GM21515 (cell line): Measurements from ENCODE around the gene RFNG.

Experiments
- ATAC-seq: cut with Tn5 transposase; IDR thresholded peaks from one replicate; pipeline ENCODE4 v1.9.1; 2021; ENCODE audit not compliant: unreplicated experiment

RFNG gene

DNA sequence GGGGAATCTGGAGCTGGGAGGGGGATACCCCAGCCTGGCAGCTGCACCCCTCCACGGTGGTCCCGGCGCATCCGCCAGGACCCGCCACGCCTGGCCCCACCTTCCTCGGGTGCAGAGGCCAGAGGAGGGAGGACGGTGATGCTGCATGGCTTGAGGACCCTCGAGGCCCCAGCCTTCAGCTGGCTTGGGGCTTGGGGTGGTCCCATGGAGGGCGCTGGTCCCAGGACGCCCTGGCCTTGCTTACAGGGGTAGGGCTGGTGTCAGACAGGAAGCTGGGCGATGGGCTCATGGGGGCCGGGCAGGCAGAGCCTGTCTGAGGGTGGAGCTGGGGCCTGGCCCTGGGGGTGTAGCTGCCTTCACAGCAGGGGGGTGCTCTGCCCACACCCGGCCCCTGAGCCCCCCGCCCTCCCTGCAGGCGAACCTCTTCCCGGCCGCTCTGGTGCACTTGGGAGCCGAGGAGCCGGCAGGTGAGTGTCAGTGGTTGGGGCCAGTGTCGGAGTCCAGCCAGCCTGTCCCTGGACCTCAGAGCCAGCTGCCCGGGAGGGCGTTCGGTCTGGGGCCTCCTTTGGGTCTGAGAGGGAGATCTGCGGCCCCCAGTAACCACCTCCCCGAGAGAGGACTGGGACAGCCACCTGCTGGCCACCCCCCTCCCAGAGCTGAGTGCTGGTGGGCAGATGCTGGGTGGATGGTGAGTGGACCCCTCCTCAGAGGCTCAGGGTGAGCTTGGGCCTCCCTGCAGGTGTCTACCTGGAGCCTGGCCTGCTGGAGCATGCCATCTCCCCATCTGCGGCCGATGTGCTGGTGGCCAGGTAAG, 35.3 kb downstream of the RFNG start:
- ATAC-seq: no peak

DNA sequence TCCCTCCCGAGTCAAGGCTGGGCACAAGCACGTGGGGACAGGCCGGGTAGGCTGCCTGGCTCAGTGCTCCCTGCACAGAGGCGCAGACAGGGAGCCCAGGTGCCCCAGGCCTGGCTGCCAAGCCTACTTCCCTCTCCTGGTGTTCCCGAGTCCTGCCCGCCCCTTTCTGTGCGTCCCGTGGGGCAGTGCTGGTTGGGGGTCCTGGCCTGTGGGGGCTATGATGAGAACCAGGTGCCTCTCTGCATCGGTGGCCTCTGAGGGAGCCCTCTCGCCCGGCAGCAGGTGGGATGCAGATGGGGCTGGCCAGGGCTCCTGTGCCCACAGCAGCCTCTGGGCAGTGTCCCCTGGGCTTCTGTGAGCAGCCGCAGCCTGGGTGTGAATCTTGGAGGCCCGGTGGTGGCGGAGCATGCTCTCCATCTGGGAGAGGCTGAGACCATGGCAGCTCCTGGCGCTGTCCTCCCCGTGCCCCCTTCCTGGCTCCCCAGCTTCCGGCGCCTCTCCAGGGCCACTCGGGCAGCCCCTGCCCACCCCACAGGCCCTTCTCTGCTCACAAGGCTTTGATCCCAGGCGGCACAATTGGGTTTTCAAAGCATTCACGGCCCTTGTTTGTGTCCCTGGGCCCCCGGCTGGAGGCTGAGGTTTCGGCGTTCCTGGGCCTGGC, 36.2 kb downstream of the RFNG start:
- no peak for ATAC-seq

DNA sequence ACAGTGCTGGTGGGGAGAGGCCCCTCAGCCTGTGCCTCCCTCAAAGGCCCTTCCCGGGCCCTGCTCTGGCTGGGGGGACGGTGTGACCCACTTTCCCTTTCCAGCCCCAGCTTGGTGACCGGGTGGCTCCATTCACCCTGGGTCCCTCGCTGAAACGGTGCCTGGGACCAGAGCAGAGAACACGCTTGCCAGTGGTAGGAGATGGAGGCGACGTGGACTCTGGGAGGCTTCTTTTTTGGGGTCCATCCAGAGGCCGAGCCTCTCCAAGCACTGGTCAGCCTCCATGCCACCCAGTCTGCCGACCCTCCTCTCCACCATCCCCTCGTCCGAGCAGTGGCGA, 36.7 kb downstream of the RFNG start:
- ATAC-seq: no peak

DNA sequence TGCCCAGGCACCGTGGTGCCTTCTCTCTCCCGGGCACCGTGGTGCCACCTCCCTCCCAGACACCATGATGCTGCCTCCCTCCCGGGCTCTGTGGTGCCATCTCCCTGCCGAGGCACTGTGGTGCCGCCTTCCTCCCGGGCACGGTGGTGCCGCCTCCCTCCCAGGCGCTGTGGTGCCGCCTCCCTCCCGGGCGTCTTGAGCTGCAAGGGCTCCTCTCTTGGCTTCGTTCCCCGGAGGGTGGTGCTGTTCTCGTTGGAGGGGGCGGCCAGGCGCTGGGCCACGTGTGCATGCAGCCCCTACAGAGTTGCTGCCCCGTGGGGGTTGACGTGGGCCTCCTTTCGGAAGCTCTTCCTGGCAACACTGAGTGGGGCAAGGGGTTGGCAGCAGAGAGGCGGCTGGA, 37.2 kb downstream of the RFNG start:
- ATAC-seq: no peak

DNA sequence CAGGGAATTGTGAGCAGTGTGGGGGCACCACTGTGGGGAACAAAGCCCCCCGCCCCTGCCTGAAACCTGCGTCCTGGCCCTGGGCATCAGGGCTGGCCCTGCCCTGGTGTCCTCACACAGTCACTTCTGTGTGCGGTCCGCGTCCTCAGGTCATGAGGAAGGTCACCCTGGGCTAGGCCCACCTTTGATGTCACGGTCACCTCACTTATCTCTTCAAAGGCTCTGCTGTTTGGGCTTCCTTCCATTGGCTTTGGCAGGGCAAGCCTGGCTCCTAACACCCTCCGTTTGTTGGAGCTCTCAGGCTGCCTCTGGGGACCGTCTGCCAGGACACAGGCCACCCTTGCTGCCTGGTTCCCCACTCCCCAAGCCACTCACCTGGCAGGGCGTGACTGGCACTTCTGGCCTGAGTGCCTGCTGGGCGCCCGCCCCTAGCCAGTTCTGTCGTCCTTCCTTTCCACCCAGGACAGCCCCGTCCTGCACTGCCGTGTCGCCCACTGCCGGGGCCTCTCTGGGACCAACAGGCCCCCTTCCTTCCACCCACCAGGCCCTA, 37.8 kb downstream of the RFNG start:
- ATAC-seq: no peak

DNA sequence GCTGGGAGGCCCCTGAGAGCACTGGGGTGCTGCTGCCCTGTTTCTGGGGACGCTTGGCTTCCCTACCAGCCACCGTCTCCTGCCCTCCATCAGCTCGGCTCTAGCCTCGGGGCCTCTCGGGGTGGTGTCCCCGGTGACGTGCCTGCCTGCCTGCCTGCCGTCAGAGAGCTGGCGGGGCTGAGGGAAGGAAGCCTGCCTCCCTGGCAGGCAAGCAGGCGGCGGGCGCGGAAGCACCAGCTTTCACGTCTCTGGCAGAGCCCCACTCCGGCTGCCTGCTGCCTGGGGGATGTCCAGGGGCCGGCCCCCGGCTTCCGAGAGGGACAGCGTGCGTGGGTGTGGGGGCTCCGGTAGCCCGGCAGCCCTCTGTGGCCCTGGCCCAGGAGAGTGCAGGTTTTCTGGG, 38.3 kb downstream of the RFNG start:
- no peak for ATAC-seq

DNA sequence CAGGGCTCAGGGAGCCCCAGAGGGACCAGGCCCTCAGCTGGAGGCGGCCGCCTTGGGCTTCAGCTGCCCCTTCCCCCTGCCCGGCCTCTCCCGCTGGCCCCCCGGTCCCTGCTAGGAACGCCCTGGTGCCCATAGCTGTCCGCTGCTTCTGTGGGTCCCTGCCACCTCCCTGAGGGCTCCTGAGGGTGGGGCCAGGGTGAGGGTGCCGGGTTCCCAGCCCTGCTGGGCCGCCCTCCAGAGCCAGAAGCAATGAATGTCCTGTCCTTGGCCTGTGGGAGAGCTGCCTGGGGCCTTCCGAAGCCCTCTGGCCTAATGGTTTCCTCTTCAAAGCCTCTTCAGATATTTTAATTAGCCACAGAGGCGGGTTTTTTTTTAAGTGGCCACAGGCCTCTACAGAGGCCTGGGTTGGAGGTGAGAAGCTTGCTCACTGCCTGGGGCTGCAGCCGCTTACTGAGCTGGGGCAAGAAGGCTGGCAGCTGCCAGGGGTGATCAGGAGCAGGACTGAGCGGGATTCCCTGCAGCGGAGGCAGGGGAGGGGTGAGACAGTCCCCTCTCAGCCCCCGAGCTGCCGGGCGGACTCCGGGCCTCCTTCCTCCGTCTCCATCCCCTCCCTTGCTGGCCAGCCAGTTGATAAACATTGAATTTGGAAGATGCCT, 38.8 kb downstream of the RFNG start:
- no peak for ATAC-seq

DNA sequence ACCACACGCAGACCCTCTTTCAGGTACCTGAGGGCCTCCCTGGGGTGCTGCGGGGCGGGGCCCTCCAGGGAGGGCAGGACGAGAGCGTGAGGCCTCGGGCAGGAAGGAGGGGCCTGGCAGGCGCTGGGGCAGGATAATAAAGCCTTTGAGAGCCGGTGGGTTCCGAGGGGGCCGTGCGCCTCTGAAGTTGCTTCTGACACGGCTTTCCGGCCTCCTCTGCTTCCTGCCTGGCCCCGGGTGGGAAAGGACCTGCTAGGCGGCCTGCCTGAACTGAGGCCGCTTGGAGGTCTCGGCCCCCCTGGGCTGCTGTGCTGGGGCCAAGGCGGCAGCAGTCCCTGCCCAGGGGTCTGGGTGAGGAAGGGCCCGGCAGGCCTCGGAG, 39.4 kb downstream of the RFNG start:
- no peak for ATAC-seq

DNA sequence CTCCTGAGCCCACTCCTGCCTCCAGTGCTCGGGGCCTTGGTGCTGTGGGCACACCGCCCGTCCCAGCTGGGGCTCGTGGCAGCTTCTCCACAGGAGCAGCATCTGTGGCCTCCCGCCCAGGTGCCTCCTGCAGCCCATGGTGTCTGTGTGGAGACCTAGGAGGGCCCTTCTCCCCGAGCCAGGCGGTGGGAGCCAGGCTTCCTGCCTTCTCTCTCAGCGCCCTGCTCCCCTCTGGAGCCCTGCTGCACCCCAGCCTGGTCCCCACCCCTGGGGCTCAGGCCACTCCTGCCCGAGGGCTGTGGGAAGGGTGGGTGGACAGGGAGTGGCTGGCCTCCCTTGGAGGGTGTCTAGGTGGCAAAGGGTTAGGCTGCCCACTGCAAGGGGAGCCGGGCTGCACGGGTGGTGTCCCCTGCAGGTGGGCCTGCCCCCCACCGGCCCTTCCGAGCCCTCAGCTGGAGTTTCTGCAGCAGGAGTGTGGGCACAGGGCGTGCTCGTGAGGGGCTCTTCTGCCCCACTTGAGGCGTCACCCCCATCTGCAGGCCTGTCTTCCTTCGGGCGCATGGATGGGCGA, 39.9 kb downstream of the RFNG start:
- no peak for ATAC-seq

DNA sequence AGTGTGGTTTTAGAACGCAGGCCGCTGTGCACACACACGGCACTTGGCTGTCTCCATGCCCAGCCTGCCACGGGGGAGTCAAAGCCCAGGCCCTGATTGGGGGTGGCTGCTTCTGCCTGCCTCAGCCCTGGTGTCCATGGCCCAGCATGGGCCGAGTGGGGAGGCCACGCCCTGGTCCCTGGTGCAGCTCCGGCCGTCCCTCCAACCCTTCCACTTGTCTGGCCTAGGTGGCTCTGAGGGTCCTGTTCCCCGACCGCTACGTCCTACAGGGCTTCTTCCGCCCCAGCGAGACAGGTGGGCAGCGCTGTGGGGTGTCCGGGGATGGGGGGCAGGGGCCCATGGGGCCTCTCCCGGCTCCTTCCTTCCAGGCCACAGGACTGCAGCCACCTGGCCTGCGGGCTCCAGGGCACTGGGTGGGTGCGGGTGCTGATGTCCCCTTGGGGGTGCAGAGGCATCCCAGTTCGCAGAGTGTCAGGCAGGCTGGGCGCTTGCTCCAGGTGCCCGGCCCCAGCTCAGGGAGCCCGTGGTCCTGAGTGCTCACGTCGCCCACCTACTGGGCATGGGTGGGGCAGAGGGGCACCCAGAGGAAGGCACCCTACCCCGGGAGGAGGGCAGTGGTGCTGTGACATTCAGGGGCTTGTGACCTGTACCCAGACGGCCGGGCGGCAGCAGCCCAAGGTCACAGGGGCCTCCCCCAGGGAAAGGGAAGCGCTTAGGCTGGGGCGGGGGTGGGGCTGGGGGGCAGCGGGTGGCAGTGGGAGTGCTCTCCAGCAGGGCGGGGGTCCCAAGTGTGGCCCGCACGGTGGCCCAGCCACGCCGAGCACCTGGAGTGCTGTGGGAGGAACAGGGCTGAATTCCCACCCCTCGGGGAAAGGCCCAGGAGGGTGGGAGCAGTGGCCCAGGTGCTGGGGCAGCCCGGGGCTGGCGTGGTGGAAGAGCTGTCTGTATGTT, 40.8 kb downstream of the RFNG start:
- no peak for ATAC-seq

DNA sequence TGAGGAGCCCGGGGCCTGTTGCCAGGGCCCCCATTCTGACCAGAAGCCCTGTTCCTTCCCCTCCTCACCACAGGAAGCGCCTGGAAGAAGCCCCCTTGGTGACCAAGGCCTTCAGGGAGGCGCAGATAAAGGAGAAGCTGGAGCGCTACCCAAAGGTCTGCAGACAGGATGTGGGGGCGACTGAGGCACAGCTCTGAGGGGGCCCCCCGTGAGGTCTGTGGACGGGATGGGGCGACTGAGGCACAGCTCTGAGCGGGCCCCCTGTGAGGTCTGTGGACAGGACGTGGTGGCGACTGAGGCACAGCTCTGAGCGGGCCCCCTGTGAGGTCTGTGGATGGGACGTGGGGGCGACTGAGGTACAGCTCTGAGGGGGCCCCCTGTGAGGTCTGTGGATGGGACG, 42.2 kb downstream of the RFNG start:
- no peak for ATAC-seq

DNA sequence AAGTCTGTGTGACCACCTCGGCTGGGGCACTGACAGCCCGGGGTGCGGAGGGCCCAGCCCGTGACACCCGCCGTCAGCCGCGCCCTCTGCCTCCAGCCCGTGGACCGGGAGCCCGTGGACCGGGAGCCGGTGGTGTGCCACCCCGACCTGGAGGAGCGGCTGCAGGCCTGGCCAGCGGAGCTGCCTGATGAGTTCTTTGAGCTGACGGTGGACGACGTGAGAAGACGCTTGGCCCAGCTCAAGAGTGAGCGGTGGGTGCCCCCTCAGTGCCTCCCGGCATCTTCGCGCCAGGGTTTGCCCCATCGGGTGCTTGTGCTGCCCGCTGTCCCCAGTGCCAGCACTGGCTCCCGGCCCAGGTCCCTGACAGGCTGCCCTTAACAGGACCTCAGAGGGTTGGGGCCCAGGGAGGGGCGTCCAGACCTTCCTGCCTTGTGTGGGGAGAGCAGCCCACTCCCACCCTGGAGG, 42.6 kb downstream of the RFNG start:
- ATAC-seq: no peak

DNA sequence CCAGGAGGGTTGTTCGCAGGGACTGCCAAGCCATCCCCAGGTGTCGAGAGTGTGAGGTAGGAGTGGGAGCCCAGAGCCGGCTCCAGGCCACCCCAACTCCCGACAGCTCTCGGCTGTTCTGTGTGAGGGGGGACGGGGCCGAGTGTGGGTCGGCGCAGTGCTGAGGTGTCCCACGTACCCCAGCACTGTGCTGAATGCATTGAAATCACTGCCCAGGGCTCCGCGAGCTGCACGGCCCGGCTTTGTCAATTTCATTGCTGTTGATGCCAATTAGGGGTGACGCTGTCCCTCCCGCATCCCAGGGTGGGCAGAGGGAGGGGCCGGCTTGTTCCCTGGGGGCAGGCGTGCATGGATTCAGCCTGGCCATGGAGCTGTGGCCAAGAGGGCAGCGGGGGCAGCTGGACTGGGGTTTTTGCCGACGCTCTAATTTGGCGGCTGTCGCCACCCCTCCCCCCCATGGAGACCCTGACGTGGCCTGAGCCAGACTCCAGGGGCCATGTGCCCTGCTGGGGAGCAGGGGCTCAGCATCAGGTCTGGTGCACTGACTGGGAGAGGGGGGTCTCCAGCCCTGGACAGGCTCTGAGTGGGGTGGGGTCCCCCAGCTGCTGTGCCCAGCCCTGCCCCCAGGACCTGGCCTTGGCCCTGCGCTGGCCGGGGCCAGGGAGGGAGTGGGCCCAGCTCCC, 43.2 kb downstream of the RFNG start:
- ATAC-seq: no peak

DNA sequence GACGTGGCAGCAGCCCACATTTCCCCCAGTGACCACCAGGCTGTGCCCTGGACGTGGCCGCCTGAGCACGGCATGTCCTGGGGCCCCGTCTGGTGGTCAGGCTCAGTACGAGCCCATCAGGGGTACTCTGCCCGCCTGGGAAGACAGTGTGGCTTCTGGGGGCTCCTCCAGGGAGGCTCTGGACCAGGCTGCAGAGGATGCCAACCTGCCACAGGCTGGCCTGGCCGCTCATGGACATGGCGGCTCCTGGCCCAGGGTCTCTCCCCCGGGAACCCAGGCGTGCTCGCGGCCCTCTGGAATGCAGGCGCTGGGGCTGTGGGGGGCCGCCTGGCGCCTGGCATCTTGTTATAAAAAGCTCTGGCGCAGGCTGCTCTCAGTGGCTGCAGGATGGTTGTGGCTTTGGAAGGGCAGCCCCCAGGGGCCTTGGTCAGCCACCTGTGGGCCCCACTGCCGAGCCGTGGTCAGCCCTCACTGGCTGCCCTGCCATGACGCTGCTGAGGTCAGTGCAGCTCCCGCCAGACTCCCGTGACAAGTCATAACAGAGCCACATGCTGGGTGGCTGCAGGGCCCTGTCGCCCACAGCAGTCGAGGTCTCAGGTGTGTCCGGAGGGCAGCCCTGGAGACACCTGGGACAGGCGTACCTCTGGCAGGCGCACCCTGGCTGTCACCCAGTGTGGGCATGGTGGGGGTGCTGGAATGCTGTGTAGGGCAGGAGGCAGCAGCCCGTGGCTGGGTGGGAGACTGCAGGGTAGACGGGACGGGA, 43.9 kb downstream of the RFNG start:
- no peak for ATAC-seq

DNA sequence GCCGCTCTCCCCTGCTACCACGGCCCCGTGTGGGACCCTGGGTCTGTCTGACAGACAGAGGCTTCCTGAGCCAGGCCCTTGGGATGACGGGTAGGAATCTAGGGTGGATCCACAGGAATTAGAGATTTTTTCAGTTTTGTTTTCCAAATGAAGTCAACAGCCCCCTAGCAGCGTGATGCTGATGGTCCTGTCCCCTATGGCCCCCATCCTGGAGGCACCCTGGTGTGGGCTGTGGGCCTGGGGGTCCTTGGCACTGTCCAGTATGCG, 44.5 kb downstream of the RFNG start:
- no peak for ATAC-seq

DNA sequence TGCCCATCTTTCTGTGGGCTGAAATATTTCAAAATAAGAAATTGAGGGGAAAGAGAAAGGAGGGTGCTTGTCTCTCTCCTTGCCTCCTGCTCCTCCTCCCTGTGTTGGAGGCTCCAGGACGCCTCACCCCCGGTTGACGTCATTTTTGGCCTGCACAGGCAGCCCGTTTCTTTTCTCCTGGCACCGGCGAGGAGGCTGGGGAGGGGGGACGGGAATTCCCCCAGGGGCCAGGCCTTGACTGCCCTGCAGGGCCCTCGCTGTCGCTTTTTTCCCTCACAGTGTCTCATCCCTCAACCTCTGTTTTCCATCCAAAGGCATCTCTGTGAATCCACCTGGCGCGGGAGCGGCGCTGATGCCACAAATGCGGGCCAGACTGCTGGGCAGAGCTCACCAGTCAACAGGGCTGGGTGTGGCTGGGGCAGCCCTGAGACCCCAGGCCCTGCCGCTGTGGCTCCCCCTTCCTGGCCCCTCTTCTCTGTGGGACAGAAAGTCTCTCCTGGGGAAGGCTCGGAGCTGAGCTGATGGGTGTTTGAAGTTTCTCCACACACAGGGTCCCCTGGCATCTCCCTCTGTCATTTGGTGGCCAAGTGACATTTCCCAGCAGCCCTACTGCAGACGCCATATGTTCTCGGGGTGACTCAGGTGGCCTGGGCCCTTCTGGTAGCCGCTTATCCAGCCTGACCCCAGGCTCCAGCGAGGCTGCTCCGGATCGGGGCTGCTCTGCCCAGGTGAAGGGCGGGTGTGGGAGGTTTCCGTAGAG, 45.0 kb downstream of the RFNG start:
- ATAC-seq: no peak

DNA sequence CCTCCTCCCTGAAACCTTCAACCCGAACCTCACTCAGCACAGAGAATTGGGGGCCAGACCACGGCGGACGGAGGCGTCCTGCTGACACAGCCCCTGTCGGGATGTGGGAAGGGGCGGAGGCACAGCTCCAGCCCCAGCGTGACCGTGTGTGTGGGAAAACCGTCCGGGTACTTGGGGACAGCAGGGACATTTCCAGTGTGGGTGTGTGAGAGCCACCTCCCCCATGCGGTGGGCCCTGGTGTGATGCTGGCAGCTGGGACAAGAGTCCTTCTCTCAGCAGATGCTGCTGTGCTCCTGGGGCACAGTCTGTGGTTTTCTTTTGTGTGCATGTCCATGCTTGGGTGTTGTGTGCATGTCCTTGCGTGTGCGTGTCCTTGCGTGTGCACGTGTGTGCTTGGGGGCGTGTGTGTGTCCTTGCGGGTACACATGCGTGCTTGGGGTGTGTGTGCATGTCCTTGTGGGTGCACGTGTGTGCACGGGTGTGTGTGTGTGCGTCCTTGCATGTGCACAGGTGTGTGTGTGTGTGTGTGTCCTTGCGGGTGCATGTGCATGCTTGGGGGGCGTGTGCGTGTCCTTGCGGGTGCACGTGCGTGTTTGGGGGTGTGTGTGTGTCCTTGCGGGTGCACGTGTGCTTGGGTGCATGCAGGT, 45.8 kb downstream of the RFNG start:
- no peak for ATAC-seq
